HepG2 (cell line): ENCODE results near the gene ACCS. TPM values are rescaled to one million over a fixed set of nuclear protein-coding genes. Genes with fewer than 3 reads are reported as not detected.

Experiments
- FOXJ3 ChIP-seq: sonication (generic); formaldehyde crosslinking; IDR thresholded peaks from 2 replicates; pipeline ENCODE4 v1.4.0; 2020; ENCODE audit warnings: missing genetic modification reagents, mild to moderate bottlenecking, borderline replicate concordance
- FOXP1 ChIP-seq, 2 experiments: fragments of 450-650 bp in 1 of 2; IDR thresholded peaks; 2 replicates each; pipeline ENCODE4 v1.6.1; 2017 to 2018; ENCODE audit warnings: antibody characterized with exemption in 1 of 2
- HNRNPH1 ChIP-seq: fragments of 200-400 bp; formaldehyde crosslinking; optimal IDR thresholded peaks from 2 replicates; pipeline ENCODE3; 2017; ENCODE audit warnings: mild to moderate bottlenecking, low read depth, low read length
- LRRFIP1 ChIP-seq: sonication (generic); formaldehyde crosslinking; conservative IDR thresholded peaks from 2 replicates; pipeline ENCODE4 v1.4.0; 2020; ENCODE audit warnings: missing genetic modification reagents
- MTF2 ChIP-seq: sonication (generic); formaldehyde crosslinking; IDR thresholded peaks from 2 replicates; pipeline ENCODE4 v1.5.0; 2020; ENCODE audit warnings: missing genetic modification reagents, borderline replicate concordance
- RXRB ChIP-seq: IDR thresholded peaks from 2 replicates; pipeline ENCODE4 v1.6.1; 2016; ENCODE audit warnings: borderline replicate concordance, missing genetic modification reagents, missing compliant biosample characterization
- SP140L ChIP-seq: sonication (generic); formaldehyde crosslinking; IDR thresholded peaks from 2 replicates; pipeline ENCODE4 v1.4.0; 2020; ENCODE audit warnings: missing genetic modification reagents, borderline replicate concordance
- THAP7 ChIP-seq: sonication (generic); formaldehyde crosslinking; IDR thresholded peaks from 2 replicates; pipeline ENCODE4 v1.8.1; 2023; ENCODE audit warnings: mild to moderate bottlenecking, missing genetic modification reagents
- ZBTB49 ChIP-seq: sonication (generic); formaldehyde crosslinking; IDR thresholded peaks from 2 replicates; pipeline ENCODE4 v1.4.0; 2020; ENCODE audit warnings: missing genetic modification reagents, borderline replicate concordance
- ZNF138 ChIP-seq: sonication (generic); formaldehyde crosslinking; IDR thresholded peaks from 2 replicates; pipeline ENCODE4 v1.5.0; 2020; ENCODE audit warnings: mild to moderate bottlenecking, low read depth, missing genetic modification reagents
- ZNF407 ChIP-seq: sonication (generic); formaldehyde crosslinking; IDR thresholded peaks from one replicate; pipeline ENCODE4 v1.5.1; 2020; ENCODE audit warnings: mild to moderate bottlenecking, missing genetic modification reagents; ENCODE audit errors: not compliant biosample characterization
- ZNF776 ChIP-seq: sonication (generic); formaldehyde crosslinking; IDR thresholded peaks from 2 replicates; pipeline ENCODE4 v1.4.0; 2020; ENCODE audit warnings: mild to moderate bottlenecking, missing genetic modification reagents
- ZNF850 ChIP-seq: sonication (generic); formaldehyde crosslinking; conservative IDR thresholded peaks from 2 replicates; pipeline ENCODE4 v1.9.0; 2021; ENCODE audit warnings: mild to moderate bottlenecking, missing genetic modification reagents
- polyA plus RNA-seq, 8 experiments: library from polyadenylated mRNA; depleted of rRNA in 3 of 8; stranded (reverse) in 7 of 8; unstranded in 1 of 8; fragments of >200 nt; fragmentation: Illumina TruSeq in 4 of 8; extraction: Trizol in 4 of 8; gene quantifications; 2 replicates each; pipeline versions ENCODE4 v1.2.1 to v1.2.3, GENCODE V29; 2011 to 2016; ENCODE audit warnings: low read depth in 4 of 8, missing spikeins in 1 of 8, mixed read lengths in 1 of 8; ENCODE audit not compliant: insufficient read depth in 1 of 8
- total RNA-seq, 5 experiments: library from RNA; depleted of rRNA; stranded (reverse); fragments of >200 nt; fragmentation: Illumina TruSeq; extraction: Trizol; gene quantifications; 2 replicates each; pipeline ENCODE4 v1.2.3, GENCODE V29; 2016; ENCODE audit warnings: low read depth in 1 of 5

The ACCS gene
- total and polyA plus RNA-seq, 2 of the 13 experiments (the other 11 are each of a cell fraction or from before 2014, with no cell fraction given): 0.55 to 0.59 TPM

GRCh38 chr11:44065841-44066731 lies at the start of gene ACCS (continued):
- no peak for TF ChIP-seq LRRFIP1 (CRISPR knock-in tag)
- TF ChIP-seq ZNF776: no peak
- TF ChIP-seq ZBTB49 (CRISPR knock-in tag): no peak
- TF ChIP-seq SP140L (CRISPR knock-in tag): no peak
- no peak for TF ChIP-seq FOXJ3 (CRISPR knock-in tag)
- TF ChIP-seq FOXP1 (IDR thresholded peaks at IDR 0.05): no peak
- no peak for TF ChIP-seq FOXP1 (CRISPR knock-in tag; IDR thresholded peaks at IDR 0.05)
- TF ChIP-seq MTF2 (CRISPR knock-in tag): peak; percentile 65; the same call in 1 of the 2 replicates
- TF ChIP-seq ZNF407: peak; percentile 76
- no peak for TF ChIP-seq ZNF138 (CRISPR knock-in tag)
- no peak for TF ChIP-seq ZNF850 (CRISPR knock-in tag)
- TF ChIP-seq THAP7 (CRISPR knock-in tag): no peak
- no peak for TF ChIP-seq RXRB (CRISPR knock-in tag)
- TF ChIP-seq HNRNPH1: no peak
